ENCODE measurements around the gene GATA3. TPM values are rescaled to one million over a fixed set of nuclear protein-coding genes. Genes with fewer than 3 reads are reported as not detected.

Gene GATA3
- total and polyA plus RNA-seq, 2 experiments from 2014 or later: 0.23 TPM; not detected in 1

GRCh38 chr10:8070440-8070839 is 16.0 kb downstream of the GATA3 start:
- Histone ChIP-seq H3F3A (replicated peaks; ENCODE audit: low read depth) (no peaks in the 10 kb centered on the region), H3K4me1 (ENCODE audit: insufficient read depth) (peaks cover 18% of the 10 kb centered on the region), H4K20me1 (replicated peaks; ENCODE audit: insufficient read depth) (no peaks in the 10 kb centered on the region), H3K36me3 (ENCODE audit: insufficient read depth) (no peaks in the 10 kb centered on the region), H2AFZ (no peak overlapping the region), H3K4me3 (no peak overlapping the region), H3K27me3 (ENCODE audit: insufficient read depth) (peaks cover 19% of the 10 kb centered on the region), H3K27ac (ENCODE audit: low read depth) (no peak overlapping the region), H3K4me2 (no peak overlapping the region), H3K9me2 (ENCODE audit: insufficient read depth) (0 out of 2 replicates have a peak, but pooled peaks cover 4% of the 10 kb centered on the region), H3K79me2 (replicated peaks; ENCODE audit: insufficient read depth) (no peaks in the 10 kb centered on the region)
- H3K4me3 Mint-ChIP-seq: no peak overlapping the region
- ATAC-seq (no peak), DNase-seq (ENCODE audit: low spot score) (no peak)
- peaks cover 22% of the 10 kb centered on the region for H3K4me1 Mint-ChIP-seq
- no peaks in the 10 kb centered on the region for H3K36me3 Mint-ChIP-seq (ENCODE audit: low read depth)
- TF ChIP-seq NANOG (IDR thresholded peaks at IDR 0.05; ENCODE audit: borderline replicate concordance) (no peak), ETS1 (IDR thresholded peaks at IDR 0.05) (no peak), STAT1 (IDR thresholded peaks at IDR 0.05; ENCODE audit: unreplicated experiment) (no peak), ZNF114 (CRISPR knock-in tag; IDR thresholded peaks at IDR 0.05) (no peak), EZH2 (IDR thresholded peaks at IDR 0.05; ENCODE audit: low read depth, unreplicated experiment) (no peak), JUNB (IDR thresholded peaks at IDR 0.05; ENCODE audit: unreplicated experiment) (no peak), ZNF462 (CRISPR knock-in tag; IDR thresholded peaks at IDR 0.05) (no peak), REST (IDR thresholded peaks at IDR 0.05; ENCODE audit: unreplicated experiment) (no peak), CREB1 (CRISPR knock-in tag; IDR thresholded peaks at IDR 0.05; ENCODE audit: low read depth) (no peak), CTCF (conservative IDR thresholded peaks at IDR 0.05; ENCODE audit: low read depth in 2 of 2) (no peak), ZNF331 (CRISPR knock-in tag; IDR thresholded peaks at IDR 0.05; ENCODE audit: low read depth) (no peak), EZH2phosphoT487 (IDR thresholded peaks at IDR 0.05; ENCODE audit: unreplicated experiment) (no peak), POLR2AphosphoS5 (IDR thresholded peaks at IDR 0.05; ENCODE audit: low read depth) (no peak)
- H3K27ac Mint-ChIP-seq: no peak overlapping the region
- H3K9me3 Mint-ChIP-seq: no peaks in the 10 kb centered on the region
- H3K27me3 Mint-ChIP-seq (ENCODE audit: insufficient read depth, low read depth, poor library complexity): peaks cover 13% of the 10 kb centered on the region

All from GM23338 (cell line).